ENCODE results near the gene C19orf73. TPM values are rescaled to one million over a fixed set of nuclear protein-coding genes. Genes with fewer than 3 reads are reported as not detected.
"Not testable (repeated sequence)": the region's sequence is repeated elsewhere in the genome, so short reads cannot be mapped to it uniquely, and the experiment has no call there.

The C19orf73 gene
- total RNA-seq, 1 experiment from 2014 or later: 2.2 TPM

DNA sequence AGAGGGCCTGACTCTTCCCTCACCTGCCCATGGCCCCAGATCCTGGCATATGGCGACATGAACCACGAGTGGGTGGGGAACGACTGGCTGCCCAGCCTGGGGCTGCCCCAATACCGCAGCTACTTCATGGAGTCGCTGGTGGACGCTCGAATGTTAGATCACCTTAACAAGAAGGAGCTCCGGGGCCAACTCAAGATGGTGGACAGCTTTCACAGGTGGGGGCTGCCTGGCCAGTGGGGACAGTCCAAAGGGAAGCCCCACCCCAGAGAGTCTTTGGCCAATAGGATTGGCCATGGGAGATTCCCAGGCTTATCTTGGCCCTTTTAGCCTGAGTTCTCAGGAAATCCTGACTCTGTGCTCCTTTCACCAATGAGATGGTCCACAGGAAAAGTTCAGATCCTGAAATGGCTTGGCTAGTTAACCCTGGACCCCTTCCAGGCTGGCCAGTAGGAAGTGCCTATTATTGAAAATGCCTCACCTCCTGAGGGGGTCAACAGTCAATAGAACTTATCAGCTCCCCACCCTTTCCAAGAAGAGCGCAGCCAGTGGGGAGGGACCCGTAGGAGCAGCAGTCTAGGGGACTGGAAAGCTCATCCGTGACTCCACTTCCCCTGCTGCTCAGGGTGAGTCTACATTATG lies 29.2 kb upstream of the C19orf73 start:
- BruUV-seq (replicated peaks): no TSS peak
- RAD21 ChIA-PET (ENCODE audit: low non-redundant PET in 1 of 2, low total read pairs in 2 of 2, uncharacterized antibody in 2 of 2, unreplicated experiment in 2 of 2): interaction anchor here in 1 of 2 experiments (0.5 kb wide), 1 partner anchor 36 kb away, joined by 3 read pairs; no protein-coding TSS in a partner anchor
- H3K4me2 ChIP-seq (ENCODE audit: low read length): peak overlapping the region; percentile 99
- no peak for ATAC-seq
- POLR2A ChIA-PET: interaction anchor here (0.7 to 2.3 kb wide), 5 partner anchors 9 to 53 kb away, joined by 3 to 8 read pairs (median 4); partner anchors contain the start of gene LIN7B
- no peak overlapping the region for H2AFZ ChIP-seq (ENCODE audit: low read depth, low read length, poor library complexity, severe bottlenecking)
- peak overlapping the region; percentile 90 to 95 for H3K4me3 ChIP-seq (replicated peaks in 1 of 2; ENCODE audit: low read depth in 1 of 2, low read length in 2 of 2)
- H3K79me2 ChIP-seq (ENCODE audit: insufficient read depth, low read length): no peaks in the 10 kb centered on the region
- no peak for DNase-seq (ENCODE audit: low read depth, low spot score)
- H3K9me2 ChIP-seq (ENCODE audit: insufficient read depth): no peaks in the 10 kb centered on the region
- no peak for TF ChIP-seq ZBTB33 (IDR thresholded peaks at IDR 0.05; ENCODE audit: extremely low read depth, insufficient replicate concordance, low read length)
- no peak for TF ChIP-seq EZH2phosphoT487 (IDR thresholded peaks at IDR 0.05; ENCODE audit: borderline replicate concordance)
- no peak for TF ChIP-seq ZNF274 (IDR thresholded peaks at IDR 0.05; ENCODE audit: low read depth, low read length)
- TF ChIP-seq, protein P1, sequence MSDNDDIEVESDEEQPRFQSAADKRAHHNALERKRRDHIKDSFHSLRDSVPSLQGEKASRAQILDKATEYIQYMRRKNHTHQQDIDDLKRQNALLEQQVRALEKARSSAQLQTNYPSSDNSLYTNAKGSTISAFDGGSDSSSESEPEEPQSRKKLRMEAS (IDR thresholded peaks at IDR 0.05): no peak
- TF ChIP-seq SP1 (IDR thresholded peaks at IDR 0.05; ENCODE audit: low read depth): no peak
- TF ChIP-seq POLR2A (IDR thresholded peaks at IDR 0.05; ENCODE audit: borderline replicate concordance, extremely low read depth, insufficient read depth, insufficient read length): no peak
- no peak for TF ChIP-seq SRF (IDR thresholded peaks at IDR 0.05; ENCODE audit: low read depth)
- TF ChIP-seq ATF3 (IDR thresholded peaks at IDR 0.05): no peak
- TF ChIP-seq ZFX (IDR thresholded peaks at IDR 0.05): no peak
- TF ChIP-seq ELF1 (IDR thresholded peaks at IDR 0.05; ENCODE audit: borderline replicate concordance, low read depth): no peak
- TF ChIP-seq SIN3A (IDR thresholded peaks at IDR 0.05; ENCODE audit: low read depth): no peak
- no peak for TF ChIP-seq FOSL1 (IDR thresholded peaks at IDR 0.05; ENCODE audit: low read depth)
- TF ChIP-seq, protein P2, sequence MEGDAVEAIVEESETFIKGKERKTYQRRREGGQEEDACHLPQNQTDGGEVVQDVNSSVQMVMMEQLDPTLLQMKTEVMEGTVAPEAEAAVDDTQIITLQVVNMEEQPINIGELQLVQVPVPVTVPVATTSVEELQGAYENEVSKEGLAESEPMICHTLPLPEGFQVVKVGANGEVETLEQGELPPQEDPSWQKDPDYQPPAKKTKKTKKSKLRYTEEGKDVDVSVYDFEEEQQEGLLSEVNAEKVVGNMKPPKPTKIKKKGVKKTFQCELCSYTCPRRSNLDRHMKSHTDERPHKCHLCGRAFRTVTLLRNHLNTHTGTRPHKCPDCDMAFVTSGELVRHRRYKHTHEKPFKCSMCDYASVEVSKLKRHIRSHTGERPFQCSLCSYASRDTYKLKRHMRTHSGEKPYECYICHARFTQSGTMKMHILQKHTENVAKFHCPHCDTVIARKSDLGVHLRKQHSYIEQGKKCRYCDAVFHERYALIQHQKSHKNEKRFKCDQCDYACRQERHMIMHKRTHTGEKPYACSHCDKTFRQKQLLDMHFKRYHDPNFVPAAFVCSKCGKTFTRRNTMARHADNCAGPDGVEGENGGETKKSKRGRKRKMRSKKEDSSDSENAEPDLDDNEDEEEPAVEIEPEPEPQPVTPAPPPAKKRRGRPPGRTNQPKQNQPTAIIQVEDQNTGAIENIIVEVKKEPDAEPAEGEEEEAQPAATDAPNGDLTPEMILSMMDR (IDR thresholded peaks at IDR 0.05 in 2 of 3, conservative IDR thresholded peaks at IDR 0.05 in 1 of 3; ENCODE audit: borderline replicate concordance in 1 of 3, insufficient read depth in 1 of 3, low read depth in 2 of 3, low read length in 2 of 3): no peak
- TF ChIP-seq POLR2AphosphoS5 (IDR thresholded peaks at IDR 0.05; ENCODE audit: low read depth, low read length): no peak
- H3K27me3 ChIP-seq (ENCODE audit: insufficient read depth, low read length): no peaks in the 10 kb centered on the region
- no peaks in the 10 kb centered on the region for H3K36me3 ChIP-seq (ENCODE audit: control insufficient read depth in 1 of 2, insufficient read depth in 2 of 2, low read length in 2 of 2)
- no peaks in the 10 kb centered on the region for H3K9me3 ChIP-seq (ENCODE audit: control insufficient read depth in 1 of 2, insufficient read depth in 1 of 2, low read depth in 1 of 2, low read length in 2 of 2)
- H4K20me1 ChIP-seq (ENCODE audit: insufficient read depth): no peaks in the 10 kb centered on the region
- peak overlapping the region; percentile 98 for H3K9ac ChIP-seq (ENCODE audit: low read length)
- H3K4me1 ChIP-seq (ENCODE audit: control insufficient read depth in 1 of 2, insufficient read depth in 2 of 2, low read length in 2 of 2): peaks cover 25 to 57% of the 10 kb centered on the region in 2 experiments
- peak overlapping the region; percentile 94 for H3K27ac ChIP-seq (ENCODE audit: low read depth, low read length)
- CTCF ChIA-PET: interaction anchor here (1.3 kb wide), 1 partner anchor 51 kb away, joined by 8 read pairs; no protein-coding TSS in a partner anchor
- intact Hi-C loops (cut with micrococcal nuclease): no loop called here

GRCh38 chr19:49146408-49146770 lies 27.4 kb upstream of the C19orf73 start:
- H3K9me3 ChIP-seq (ENCODE audit: control insufficient read depth in 1 of 2, insufficient read depth in 1 of 2, low read depth in 1 of 2, low read length in 2 of 2); BruUV-seq (replicated peaks); H3K27me3 ChIP-seq (ENCODE audit: insufficient read depth, low read length); POLR2A ChIA-PET; DNase-seq (ENCODE audit: low read depth, low spot score); H3K36me3 ChIP-seq (ENCODE audit: control insufficient read depth in 1 of 2, insufficient read depth in 2 of 2, low read length in 2 of 2); intact Hi-C loops (cut with micrococcal nuclease); H2AFZ ChIP-seq (ENCODE audit: low read depth, low read length, poor library complexity, severe bottlenecking); ATAC-seq; H3K79me2 ChIP-seq (ENCODE audit: insufficient read depth, low read length); H4K20me1 ChIP-seq (ENCODE audit: insufficient read depth); H3K9me2 ChIP-seq (ENCODE audit: insufficient read depth): not testable (repeated sequence)
- RAD21 ChIA-PET (ENCODE audit: low non-redundant PET in 1 of 2, low total read pairs in 2 of 2, uncharacterized antibody in 2 of 2, unreplicated experiment in 2 of 2): interaction anchor here in 1 of 2 experiments (1.0 kb wide), 1 partner anchor 49 kb away, joined by 3 read pairs; no protein-coding TSS in a partner anchor
- H3K4me1 ChIP-seq (ENCODE audit: control insufficient read depth in 1 of 2, insufficient read depth in 2 of 2, low read length in 2 of 2): peaks cover 22 to 44% of the 10 kb centered on the region in 2 experiments
- peak overlapping the region; percentile 24; the same call in 1 of the 2 replicates for H3K9ac ChIP-seq (ENCODE audit: low read length)
- H3K4me2 ChIP-seq (ENCODE audit: low read length): peak overlapping the region; percentile 74
- H3K4me3 ChIP-seq (replicated peaks in 1 of 2; ENCODE audit: low read depth in 1 of 2, low read length in 2 of 2): peak overlapping the region in 1 of 2 experiments; percentile 49; a peak in 2 of 4 replicates
- CTCF ChIA-PET: interaction anchor here (0.8 to 2.2 kb wide), 13 partner anchors 10 to 153 kb away, joined by 3 to 19 read pairs (median 5); partner anchors contain the start of genes GYS1 and RUVBL2
- peak overlapping the region; percentile 36; the same call in 1 of the 2 replicates for H3K27ac ChIP-seq (ENCODE audit: low read depth, low read length)
